ENCODE results near the gene FRMD5. TPM values are rescaled to one million over a fixed set of nuclear protein-coding genes. Genes with fewer than 3 reads are reported as not detected.

The FRMD5 gene
- total and polyA plus RNA-seq, 2 donors (not counting 1 experiment from before 2014, with no cell fraction given) = 1.9 to 4.3 TPM

GRCh38 chr15:44188795-44189194 is 6.3 kb downstream of the FRMD5 start:
- H4K20me1 ChIP-seq (ENCODE audit: control insufficient read depth, extremely low read depth, insufficient read depth, low read length) = no peaks in the 10 kb centered on the region
- no peak overlapping the region for H3K4me2 ChIP-seq (ENCODE audit: extremely low read depth, insufficient read depth, low read length)
- H3K9me3 ChIP-seq (ENCODE audit: control insufficient read depth, insufficient read depth, low read depth, low read length) = no peaks in the 10 kb centered on the region
- H3K4me1 ChIP-seq (ENCODE audit: control insufficient read depth, extremely low read depth, insufficient read depth, low read length) = no peaks in the 10 kb centered on the region
- peaks cover 15% of the 10 kb centered on the region for H3K79me2 ChIP-seq (ENCODE audit: control insufficient read depth, insufficient read depth, low read length)
- no peak for TF ChIP-seq EZH2 (IDR thresholded peaks at IDR 0.05; ENCODE audit: low read length, missing control alignments)
- no peak overlapping the region for H3K9ac ChIP-seq (ENCODE audit: insufficient read depth, low read length)
- H3K27ac ChIP-seq (ENCODE audit: insufficient read depth, low read length) = no peak overlapping the region
- DNase-seq (ENCODE audit: low read depth in 2 of 2) = no peak
- H3K4me3 ChIP-seq (replicated peaks in 1 of 4; ENCODE audit: control extremely low read depth in 1 of 4, insufficient read depth in 1 of 4, low read depth in 3 of 4, low read length in 4 of 4) = no peak overlapping the region
- no peaks in the 10 kb centered on the region for H3K27me3 ChIP-seq (ENCODE audit: control insufficient read depth, insufficient read depth, low read length)
- no peak overlapping the region for H2AFZ ChIP-seq (ENCODE audit: low read length)
- H3K36me3 ChIP-seq (ENCODE audit: control insufficient read depth, insufficient read depth, low read length) = no peaks in the 10 kb centered on the region

- Histone ChIP-seq H2AFZ (ENCODE audit: low read length) (no peak overlapping the region), H3K9me3 (ENCODE audit: control insufficient read depth, insufficient read depth, low read depth, low read length) (no peaks in the 10 kb centered on the region), H3K27me3 (ENCODE audit: control insufficient read depth, insufficient read depth, low read length) (no peaks in the 10 kb centered on the region), H3K4me1 (ENCODE audit: control insufficient read depth, extremely low read depth, insufficient read depth, low read length) (no peaks in the 10 kb centered on the region), H3K36me3 (ENCODE audit: control insufficient read depth, insufficient read depth, low read length) (no peaks in the 10 kb centered on the region), H3K9ac (ENCODE audit: insufficient read depth, low read length) (no peak overlapping the region), H3K4me2 (ENCODE audit: extremely low read depth, insufficient read depth, low read length) (no peak overlapping the region), H3K79me2 (ENCODE audit: control insufficient read depth, insufficient read depth, low read length) (peaks cover 6% of the 10 kb centered on the region), H3K27ac (ENCODE audit: insufficient read depth, low read length) (no peak overlapping the region), H4K20me1 (ENCODE audit: control insufficient read depth, extremely low read depth, insufficient read depth, low read length) (no peaks in the 10 kb centered on the region), H3K4me3 (replicated peaks in 1 of 4; ENCODE audit: control extremely low read depth in 1 of 4, insufficient read depth in 1 of 4, low read depth in 3 of 4, low read length in 4 of 4) (no peak overlapping the region)
- no peak for DNase-seq (ENCODE audit: low read depth in 2 of 2)
- TF ChIP-seq CTCF (conservative IDR thresholded peaks at IDR 0.05 in 1 of 2, IDR thresholded peaks at IDR 0.05 in 1 of 2; ENCODE audit: low read depth in 1 of 2, low read length in 2 of 2) (no peak), EZH2 (IDR thresholded peaks at IDR 0.05; ENCODE audit: low read length, missing control alignments) (no peak)
Observed at GRCh38 chr15:44186705-44187104, 8.4 kb downstream of the FRMD5 start.

- no peak overlapping the region for H3K4me3 ChIP-seq (replicated peaks in 1 of 4; ENCODE audit: control extremely low read depth in 1 of 4, insufficient read depth in 1 of 4, low read depth in 3 of 4, low read length in 4 of 4)
- DNase-seq (ENCODE audit: low read depth in 2 of 2) = no peak
- no peak for TF ChIP-seq CTCF (conservative IDR thresholded peaks at IDR 0.05 in 1 of 2, IDR thresholded peaks at IDR 0.05 in 1 of 2; ENCODE audit: low read depth in 1 of 2, low read length in 2 of 2)
- no peak for TF ChIP-seq EZH2 (IDR thresholded peaks at IDR 0.05; ENCODE audit: low read length, missing control alignments)
- no peak overlapping the region for H3K9ac ChIP-seq (ENCODE audit: insufficient read depth, low read length)
- H3K27me3 ChIP-seq (ENCODE audit: control insufficient read depth, insufficient read depth, low read length) = no peaks in the 10 kb centered on the region
- H3K79me2 ChIP-seq (ENCODE audit: control insufficient read depth, insufficient read depth, low read length) = peaks cover 3% of the 10 kb centered on the region
- no peaks in the 10 kb centered on the region for H3K4me1 ChIP-seq (ENCODE audit: control insufficient read depth, extremely low read depth, insufficient read depth, low read length)
- H3K27ac ChIP-seq (ENCODE audit: insufficient read depth, low read length) = no peak overlapping the region
- H3K36me3 ChIP-seq (ENCODE audit: control insufficient read depth, insufficient read depth, low read length) = no peaks in the 10 kb centered on the region
- no peaks in the 10 kb centered on the region for H3K9me3 ChIP-seq (ENCODE audit: control insufficient read depth, insufficient read depth, low read depth, low read length)
- no peak overlapping the region for H3K4me2 ChIP-seq (ENCODE audit: extremely low read depth, insufficient read depth, low read length)
- no peaks in the 10 kb centered on the region for H4K20me1 ChIP-seq (ENCODE audit: control insufficient read depth, extremely low read depth, insufficient read depth, low read length)
- no peak overlapping the region for H2AFZ ChIP-seq (ENCODE audit: low read length)
Observed at GRCh38 chr15:44183363-44183762, 11.7 kb downstream of the FRMD5 start.

Measured in fibroblast of lung (primary cell).